GM18951 (cell line): ENCODE measurements around the gene AKR1C3.
"Not testable (repeated sequence)": the region's sequence is repeated elsewhere in the genome, so short reads cannot be mapped to it uniquely, and the experiment has no call there.

Experiments used
- POLR2A ChIP-seq: IDR thresholded peaks from 4 replicates; pipeline ENCODE4 v1.6.1; 2011; ENCODE audit warnings: mild to moderate bottlenecking; ENCODE audit not compliant: insufficient read length, insufficient read depth; ENCODE audit errors: extremely low read depth
- in situ Hi-C: fragments of 300-500 bp; cut with MboI; formaldehyde crosslinking; loops from one replicate; pipeline ENCODE4 v1.12.0; 2022; ENCODE audit warnings: low sequenced_read_pairs, mixed read lengths, inconsistent platforms; ENCODE audit not compliant: unreplicated experiment

Gene AKR1C3

GRCh38 chr10:5095687-5096086 is 1.5 kb downstream of the AKR1C3 start:
- no peak for TF ChIP-seq POLR2A
- in situ Hi-C loops: no loop called here

GRCh38 chr10:5096108-5096507 is 1.9 kb downstream of the AKR1C3 start:
- in situ Hi-C loops: no loop called here
- TF ChIP-seq POLR2A: no peak

- in situ Hi-C loops: not testable (repeated sequence)
Observed at GRCh38 chr10:5102479-5102878, 8.3 kb downstream of the AKR1C3 start.

GRCh38 chr10:5103481-5103880 is 9.3 kb downstream of the AKR1C3 start:
- in situ Hi-C loops: no loop called here
- TF ChIP-seq POLR2A: no peak

GRCh38 chr10:5105626-5106025 is 11.4 kb downstream of the AKR1C3 start:
- no peak for TF ChIP-seq POLR2A
- in situ Hi-C loops: no loop called here

- TF ChIP-seq POLR2A: no peak
- in situ Hi-C loops: no loop called here
Observed at GRCh38 chr10:5106553-5106952, 12.3 kb downstream of the AKR1C3 start.

GRCh38 chr10:5107860-5108526 is 13.8 kb downstream of the AKR1C3 start:
- no peak for TF ChIP-seq POLR2A
- in situ Hi-C loops: no loop called here

- in situ Hi-C loops: no loop called here
- TF ChIP-seq POLR2A: no peak
Observed at GRCh38 chr10:5108658-5109416, 14.6 kb downstream of the AKR1C3 start.

- in situ Hi-C loops: not testable (repeated sequence)
Observed at GRCh38 chr10:5109861-5110260, 15.6 kb downstream of the AKR1C3 start.

- in situ Hi-C loops: no loop called here
- no peak for TF ChIP-seq POLR2A
Observed at GRCh38 chr10:5116621-5117020, 22.4 kb downstream of the AKR1C3 start.

- in situ Hi-C loops: no loop called here
- no peak for TF ChIP-seq POLR2A
Observed at GRCh38 chr10:5117026-5117425, 22.8 kb downstream of the AKR1C3 start.

GRCh38 chr10:5119997-5120396 is 25.8 kb downstream of the AKR1C3 start:
- in situ Hi-C loops: not testable (repeated sequence)

- TF ChIP-seq POLR2A: no peak
- in situ Hi-C loops: no loop called here
Observed at GRCh38 chr10:5123886-5124285, 29.7 kb downstream of the AKR1C3 start.

GRCh38 chr10:5125315-5126044 is 31.3 kb downstream of the AKR1C3 start:
- TF ChIP-seq POLR2A: no peak
- in situ Hi-C loops: no loop called here
